HG03439 (cell line): ENCODE measurements around the gene PRTG.
"Not testable (repeated sequence)": the region's sequence is repeated elsewhere in the genome, so short reads cannot be mapped to it uniquely, and the experiment has no call there.

Experiments used
- ATAC-seq: cut with Tn5 transposase; IDR thresholded peaks from one replicate; pipeline ENCODE4 v1.9.1; 2021; ENCODE audit warnings: mild to moderate bottlenecking, moderate library complexity; ENCODE audit not compliant: unreplicated experiment

Gene PRTG

GRCh38 chr15:55707518-55707917, 35.4 kb downstream of the PRTG start:
- no peak for ATAC-seq

GRCh38 chr15:55703873-55704301, 39.1 kb downstream of the PRTG start:
- no peak for ATAC-seq

GRCh38 chr15:55700876-55701275, 42.1 kb downstream of the PRTG start:
- no peak for ATAC-seq

DNA sequence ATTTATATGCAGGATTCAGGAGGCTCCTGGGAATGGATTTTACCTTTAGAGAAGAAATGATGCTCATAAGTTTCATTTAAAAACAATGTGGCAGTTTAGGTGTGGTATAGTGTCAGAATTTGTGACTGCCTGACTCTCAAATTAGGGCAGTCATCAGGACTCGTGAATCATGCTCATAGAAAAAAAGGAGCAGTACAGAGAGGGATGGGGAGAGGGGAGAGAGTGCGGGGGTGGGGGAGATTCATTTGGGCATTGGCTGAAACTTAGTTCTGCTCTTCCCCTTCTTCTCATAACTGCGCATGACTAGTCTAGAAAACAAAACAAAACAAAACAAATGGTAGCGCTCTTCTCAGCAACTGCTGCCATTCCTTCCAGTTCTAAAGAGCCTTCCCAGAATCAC, 44.3 kb downstream of the PRTG start:
- no peak for ATAC-seq

- ATAC-seq: no peak
Observed at GRCh38 chr15:55696221-55696620, 46.7 kb downstream of the PRTG start.

DNA sequence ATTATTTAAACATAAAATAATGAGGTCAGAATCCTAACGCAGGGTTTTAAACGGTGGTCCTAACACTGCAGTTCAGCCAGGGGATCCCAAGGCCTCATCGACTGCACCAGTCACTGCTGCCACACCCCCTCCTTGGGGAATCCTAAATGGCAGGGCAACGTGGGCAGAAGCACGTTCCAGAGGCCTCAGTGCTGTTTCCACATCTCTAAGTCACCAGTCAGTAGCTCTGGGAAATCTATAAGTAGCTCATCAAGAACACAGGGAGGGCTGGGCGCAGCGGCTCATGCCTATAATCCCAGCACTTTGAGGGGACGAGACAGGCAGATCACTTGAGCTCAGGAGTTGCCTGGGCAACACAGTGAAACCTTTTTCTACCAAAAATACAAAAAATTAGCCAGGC, 47.5 kb downstream of the PRTG start:
- no peak for ATAC-seq

DNA sequence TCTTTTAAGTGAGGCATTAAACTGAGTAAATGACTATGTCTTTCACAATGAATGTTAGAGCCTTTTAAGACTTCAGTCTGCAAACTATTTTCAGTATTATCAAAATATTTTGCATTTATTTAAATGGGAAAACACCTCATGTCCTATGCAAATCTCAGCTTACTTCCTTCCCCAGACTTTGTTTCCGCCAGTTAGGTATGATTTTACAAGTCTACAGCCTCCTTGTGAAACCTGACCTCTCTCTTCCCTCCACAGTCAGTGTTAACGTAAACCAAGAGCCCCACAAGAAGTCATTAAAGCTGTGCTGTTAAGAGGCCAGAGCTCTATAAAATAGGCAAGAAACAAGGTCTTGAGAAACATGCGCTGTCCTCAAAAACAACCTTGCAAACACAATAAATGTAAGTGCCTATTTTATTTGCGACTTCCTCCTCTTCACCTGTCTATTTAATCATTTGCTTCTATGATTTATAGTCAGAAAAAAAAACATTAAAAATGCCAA, 48.3 kb downstream of the PRTG start:
- ATAC-seq: peak; percentile 91

DNA sequence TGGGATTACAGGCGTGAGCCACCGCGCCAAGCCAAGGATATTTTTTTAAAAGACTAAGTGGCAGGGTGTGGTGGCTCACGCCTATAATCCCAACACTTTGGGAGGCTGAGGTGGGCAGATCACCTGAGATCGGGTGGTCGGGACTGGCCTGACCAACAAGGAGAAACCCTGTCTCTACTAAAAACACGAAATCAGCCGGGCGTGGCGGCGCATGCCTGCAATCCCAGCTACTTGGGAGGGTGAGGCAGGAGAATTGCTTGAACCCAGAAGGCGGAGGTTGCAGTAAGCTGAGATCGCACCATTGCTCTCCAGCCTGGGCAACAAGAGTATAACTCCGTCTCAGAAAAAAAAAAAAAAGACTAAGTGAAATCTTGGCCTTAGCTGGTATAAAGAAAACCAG, 49.8 kb downstream of the PRTG start:
- ATAC-seq: not testable (repeated sequence)

DNA sequence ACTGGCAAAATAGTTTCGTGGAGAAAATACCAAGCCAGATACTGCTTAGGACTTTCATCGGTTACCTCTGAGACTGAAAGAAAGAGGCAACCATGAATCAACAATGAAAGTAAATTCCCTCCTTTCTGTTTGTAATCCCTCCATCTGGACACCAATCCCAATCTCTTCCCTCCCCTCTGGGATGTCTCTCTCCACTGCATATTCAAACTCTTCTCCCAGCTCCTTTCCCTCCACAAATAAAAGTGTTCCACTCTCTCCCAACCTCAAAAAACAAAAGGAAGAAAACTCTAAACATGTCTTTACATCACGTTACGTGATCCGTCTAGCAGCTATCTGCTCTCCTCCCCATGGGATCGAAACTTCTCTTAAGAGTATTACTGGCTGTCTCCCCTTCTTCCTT, 55.2 kb downstream of the PRTG start:
- no peak for ATAC-seq

- no peak for ATAC-seq
Observed at GRCh38 chr15:55685286-55685685, 57.7 kb downstream of the PRTG start.

GRCh38 chr15:55683376-55683775, 59.6 kb downstream of the PRTG start:
- ATAC-seq: no peak

- ATAC-seq: no peak
Observed at GRCh38 chr15:55681631-55682030, 61.3 kb downstream of the PRTG start.

- no peak for ATAC-seq
Observed at GRCh38 chr15:55676507-55676906, 66.4 kb downstream of the PRTG start.

DNA sequence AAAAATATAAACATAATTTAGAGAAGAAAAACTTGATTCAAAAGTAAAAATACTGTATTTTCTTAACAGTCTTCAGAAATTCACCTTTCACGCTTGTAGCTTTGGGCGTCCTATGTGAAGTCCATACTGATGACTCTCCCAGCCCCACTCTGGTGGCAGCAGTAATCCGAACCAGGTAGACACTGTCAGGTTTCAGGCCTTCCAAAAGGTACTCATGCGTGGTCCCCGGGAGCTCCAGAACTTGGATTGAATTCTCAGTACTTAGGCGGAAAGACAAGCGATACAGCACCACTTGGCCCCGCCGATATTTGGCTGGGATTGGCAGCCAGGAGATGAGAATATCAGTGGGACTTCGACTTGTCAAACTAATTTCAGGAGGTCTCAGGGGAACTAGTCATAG, 69.7 kb downstream of the PRTG start:
- ATAC-seq: no peak

GRCh38 chr15:55669270-55669669, 73.7 kb downstream of the PRTG start:
- ATAC-seq: no peak

GRCh38 chr15:55665605-55666227, 77.2 kb downstream of the PRTG start:
- ATAC-seq: no peak

DNA sequence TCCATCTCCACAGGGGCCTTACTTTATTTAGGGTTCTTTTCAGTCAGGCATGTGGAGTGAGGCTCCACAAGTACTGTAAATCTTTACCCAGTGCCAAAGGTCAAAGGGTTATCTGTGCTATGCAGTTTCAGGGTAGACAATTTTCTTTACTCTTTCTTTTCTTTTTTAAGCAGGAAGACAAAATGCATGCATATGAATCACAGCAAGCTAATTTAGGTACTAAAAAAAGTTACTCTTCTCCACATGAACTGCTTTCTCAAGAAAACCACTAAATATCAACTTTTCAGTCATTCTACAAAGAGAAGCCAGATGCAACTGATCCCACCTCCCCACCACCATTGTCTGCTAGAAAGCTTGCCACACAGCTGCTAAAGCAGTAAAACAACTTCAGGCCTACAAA, 81.5 kb downstream of the PRTG start:
- ATAC-seq: no peak

GRCh38 chr15:55660153-55660552, 82.8 kb downstream of the PRTG start:
- ATAC-seq: no peak

DNA sequence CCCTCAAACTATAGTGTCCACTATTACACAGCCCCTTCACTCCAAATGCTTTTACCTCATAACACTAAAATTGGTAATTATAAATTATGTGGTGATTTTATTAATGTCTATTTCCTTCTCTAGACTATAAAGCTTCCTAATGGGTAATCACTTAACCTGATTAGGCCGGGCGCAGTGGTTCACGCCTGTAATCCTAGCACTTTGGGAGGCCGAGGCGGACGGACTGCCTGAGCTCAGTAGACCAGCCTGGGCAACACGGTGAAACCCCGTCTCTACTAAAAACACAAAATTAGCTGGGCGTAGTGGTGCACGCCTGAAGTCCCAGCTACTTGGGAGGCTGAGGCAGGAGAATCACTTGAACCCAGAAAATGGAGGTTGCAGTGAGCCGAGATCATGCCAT, 83.5 kb downstream of the PRTG start:
- no peak for ATAC-seq

DNA sequence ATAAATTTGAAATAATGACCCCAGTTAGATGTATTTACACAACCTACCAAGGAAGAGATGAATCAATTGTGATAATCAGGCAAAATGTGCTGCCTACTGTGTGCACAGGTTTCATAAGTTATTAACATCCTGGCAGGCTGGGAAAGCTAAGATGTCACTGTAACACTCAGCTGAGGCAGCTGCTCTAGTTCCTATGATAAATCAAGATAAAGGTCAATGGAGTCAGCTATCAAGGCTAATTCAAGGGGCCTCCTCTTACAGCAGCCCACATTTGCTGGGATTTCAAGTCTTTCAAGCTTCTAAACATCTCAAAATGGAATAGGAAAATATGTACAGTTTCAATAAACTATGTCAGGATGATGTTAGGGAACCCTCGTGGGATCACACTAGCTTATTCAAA, 84.1 kb downstream of the PRTG start:
- ATAC-seq: no peak

GRCh38 chr15:55654561-55655031, 88.4 kb downstream of the PRTG start:
- no peak for ATAC-seq

GRCh38 chr15:55652909-55653495, 90.0 kb downstream of the PRTG start:
- ATAC-seq: no peak

DNA sequence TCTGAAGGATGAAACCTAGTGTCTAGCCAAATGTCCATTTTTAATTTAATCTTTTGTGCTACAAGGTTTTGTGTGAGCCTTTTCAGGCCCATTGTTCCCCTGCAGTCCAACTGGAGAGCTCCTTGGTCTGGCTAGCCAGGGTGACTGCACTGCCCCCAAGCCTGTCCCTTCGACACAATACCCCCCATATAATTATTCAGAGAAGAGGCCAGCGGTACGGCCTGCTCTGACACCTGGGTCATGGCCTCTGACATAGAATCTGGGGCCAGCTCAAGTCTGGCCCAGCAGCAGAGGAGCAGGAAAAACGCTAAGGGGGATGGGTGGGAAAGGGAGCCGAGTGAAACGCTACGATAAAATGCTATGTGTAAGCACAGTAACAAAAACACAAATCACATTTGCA, 90.6 kb downstream of the PRTG start:
- no peak for ATAC-seq
